ENCODE measurements around the gene RUFY1.

Gene RUFY1

DNA sequence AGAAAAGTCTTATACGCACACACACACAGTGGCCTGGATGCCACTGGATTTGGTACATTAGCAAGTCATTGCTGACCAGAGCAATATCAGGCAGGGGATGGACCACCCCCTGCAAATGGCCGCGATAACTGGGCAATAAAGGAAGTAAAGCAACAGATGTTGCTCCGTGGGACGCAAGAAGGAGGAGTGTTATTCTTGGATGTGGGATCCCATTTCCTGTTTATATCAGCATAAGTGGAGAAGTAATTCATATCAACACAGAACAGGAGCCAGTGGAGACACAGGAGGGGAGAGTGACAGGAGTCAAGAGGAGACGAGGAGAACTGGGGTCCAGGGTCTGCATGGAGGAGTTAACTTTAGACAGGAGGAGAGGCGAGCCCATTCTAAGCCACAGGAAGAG is 18.4 kb downstream of the RUFY1 start:
- no peak overlapping the region for H3K4me3 ChIP-seq (ENCODE audit: low read length in 2 of 2)
- H3K36me3 ChIP-seq (ENCODE audit: control insufficient read depth in 2 of 2, insufficient read depth in 2 of 2, low read length in 2 of 2): peaks cover 43 to 49% of the 10 kb centered on the region in 2 donors
- no peaks in the 10 kb centered on the region for H3K9me3 ChIP-seq (ENCODE audit: control insufficient read depth in 2 of 2, low read length in 2 of 2)
- no peaks in the 10 kb centered on the region for H3K4me1 ChIP-seq (ENCODE audit: control insufficient read depth in 2 of 2, insufficient read depth in 2 of 2, low read length in 2 of 2)
- no peak overlapping the region for H3K9ac ChIP-seq (ENCODE audit: low read depth in 1 of 2, low read length in 2 of 2)
- no peak overlapping the region for H3K27ac ChIP-seq (ENCODE audit: low read depth in 2 of 2, low read length in 2 of 2)
- no peaks in the 10 kb centered on the region for H3K27me3 ChIP-seq (ENCODE audit: control insufficient read depth in 2 of 2, insufficient read depth in 2 of 2, low read length in 2 of 2)

GRCh38 chr5:179572386-179572785 is 22.0 kb downstream of the RUFY1 start:
- no peaks in the 10 kb centered on the region for H3K27me3 ChIP-seq (ENCODE audit: control insufficient read depth in 2 of 2, insufficient read depth in 2 of 2, low read length in 2 of 2)
- peaks cover 39 to 44% of the 10 kb centered on the region in 2 donors for H3K36me3 ChIP-seq (ENCODE audit: control insufficient read depth in 2 of 2, insufficient read depth in 2 of 2, low read length in 2 of 2)
- no peak overlapping the region for H3K9ac ChIP-seq (ENCODE audit: low read depth in 1 of 2, low read length in 2 of 2)
- no peak overlapping the region for H3K27ac ChIP-seq (ENCODE audit: low read depth in 2 of 2, low read length in 2 of 2)
- no peaks in the 10 kb centered on the region for H3K9me3 ChIP-seq (ENCODE audit: control insufficient read depth in 2 of 2, low read length in 2 of 2)
- no peak overlapping the region for H3K4me3 ChIP-seq (ENCODE audit: low read length in 2 of 2)
- no peaks in the 10 kb centered on the region for H3K4me1 ChIP-seq (ENCODE audit: control insufficient read depth in 2 of 2, insufficient read depth in 2 of 2, low read length in 2 of 2)

DNA sequence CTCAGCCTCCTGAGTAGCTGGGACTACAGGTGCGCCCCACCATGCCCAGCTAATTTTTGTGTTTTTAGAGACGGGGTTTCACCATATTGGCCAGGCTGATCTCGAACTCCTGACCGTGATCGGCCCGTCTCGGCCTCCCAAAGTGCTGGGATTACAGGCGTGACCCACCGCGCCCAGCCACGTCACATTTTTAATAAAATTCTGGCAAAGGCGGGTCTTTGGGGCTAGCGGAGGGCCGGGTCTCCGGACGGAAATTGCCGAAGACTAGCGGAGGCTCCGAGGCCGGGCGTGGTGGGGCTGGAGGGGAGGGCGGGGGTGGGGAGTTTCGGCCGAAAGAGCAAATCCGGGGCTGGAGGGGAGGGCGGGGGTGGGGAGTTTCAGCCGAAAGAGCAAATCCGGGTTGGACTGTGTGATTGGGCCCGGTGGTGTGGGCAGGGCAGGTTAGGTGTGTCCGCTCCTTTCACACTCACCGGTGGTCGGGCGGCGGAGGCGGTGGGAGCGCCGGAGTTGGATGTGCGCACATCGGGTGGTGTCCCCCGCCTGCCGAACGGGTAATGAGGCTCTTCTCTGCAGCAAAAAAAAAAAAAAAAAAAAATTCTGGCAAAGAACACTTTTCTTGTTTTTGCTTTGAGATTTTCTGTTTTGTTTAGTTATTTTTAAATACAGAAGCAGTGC is 27.1 kb downstream of the RUFY1 start:
- Histone ChIP-seq H3K27me3 (ENCODE audit: control insufficient read depth in 2 of 2, insufficient read depth in 2 of 2, low read length in 2 of 2) (no peaks in the 10 kb centered on the region), H3K36me3 (ENCODE audit: control insufficient read depth in 2 of 2, insufficient read depth in 2 of 2, low read length in 2 of 2) (peaks cover 11 to 35% of the 10 kb centered on the region in 2 donors), H3K9ac (ENCODE audit: low read depth in 1 of 2, low read length in 2 of 2) (no peak overlapping the region), H3K4me1 (ENCODE audit: control insufficient read depth in 2 of 2, insufficient read depth in 2 of 2, low read length in 2 of 2) (no peaks in the 10 kb centered on the region), H3K27ac (ENCODE audit: low read depth in 2 of 2, low read length in 2 of 2) (no peak overlapping the region), H3K4me3 (ENCODE audit: low read length in 2 of 2) (no peak overlapping the region), H3K9me3 (ENCODE audit: control insufficient read depth in 2 of 2, low read length in 2 of 2) (no peaks in the 10 kb centered on the region)

DNA sequence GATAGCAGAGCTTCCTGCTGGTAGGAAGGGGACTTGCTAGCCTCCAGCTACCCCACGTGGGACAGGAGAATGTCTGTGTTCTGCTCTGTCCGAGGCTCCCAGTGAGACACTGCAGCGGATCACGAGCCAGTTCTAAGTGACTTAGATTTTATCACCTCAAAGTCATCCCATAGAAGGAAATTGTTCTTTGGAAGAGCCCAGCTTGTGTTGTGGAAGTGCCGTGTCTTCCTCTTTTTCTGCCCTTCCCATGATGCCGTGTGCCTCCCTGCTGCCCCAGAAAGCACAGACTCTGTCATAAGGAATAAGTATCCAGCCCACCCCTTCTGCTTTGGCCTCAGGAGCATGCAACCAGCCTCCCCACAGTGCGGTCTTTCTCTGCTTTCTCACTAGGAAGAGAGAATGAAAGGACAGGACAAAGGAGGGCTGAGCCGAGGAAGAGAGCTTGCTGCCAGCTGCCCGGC is 35.6 kb downstream of the RUFY1 start:
- Histone ChIP-seq H3K9ac (ENCODE audit: low read depth in 1 of 2, low read length in 2 of 2) (no peak overlapping the region), H3K27me3 (ENCODE audit: control insufficient read depth in 2 of 2, insufficient read depth in 2 of 2, low read length in 2 of 2) (no peaks in the 10 kb centered on the region), H3K4me1 (ENCODE audit: control insufficient read depth in 2 of 2, insufficient read depth in 2 of 2, low read length in 2 of 2) (no peaks in the 10 kb centered on the region), H3K4me3 (ENCODE audit: low read length in 2 of 2) (no peak overlapping the region), H3K27ac (ENCODE audit: low read depth in 2 of 2, low read length in 2 of 2) (no peak overlapping the region), H3K36me3 (ENCODE audit: control insufficient read depth in 2 of 2, insufficient read depth in 2 of 2, low read length in 2 of 2) (peaks cover 30 to 50% of the 10 kb centered on the region in 2 donors), H3K9me3 (ENCODE audit: control insufficient read depth in 2 of 2, low read length in 2 of 2) (no peaks in the 10 kb centered on the region)

DNA sequence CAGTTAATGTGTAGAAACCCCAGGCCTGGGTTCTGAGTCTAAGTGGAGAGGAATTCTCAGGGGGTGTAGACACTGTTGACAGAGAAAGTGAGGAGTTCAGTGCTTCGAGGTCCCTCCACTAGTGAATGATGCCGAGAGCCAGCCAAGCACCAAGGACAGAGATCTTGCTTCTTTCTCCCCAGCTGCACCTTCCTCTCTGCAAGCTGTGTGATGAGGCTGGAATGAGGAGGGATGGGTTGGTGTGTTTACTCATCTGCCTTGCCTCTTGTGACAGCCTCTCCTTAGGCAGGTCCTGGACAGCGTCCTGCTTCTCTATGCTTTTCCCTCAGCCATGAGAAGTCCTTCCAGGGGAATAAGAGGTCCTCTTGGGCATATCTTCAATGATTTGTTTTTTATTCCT is 37.8 kb downstream of the RUFY1 start:
- peaks cover 32 to 41% of the 10 kb centered on the region in 2 donors for H3K36me3 ChIP-seq (ENCODE audit: control insufficient read depth in 2 of 2, insufficient read depth in 2 of 2, low read length in 2 of 2)

DNA sequence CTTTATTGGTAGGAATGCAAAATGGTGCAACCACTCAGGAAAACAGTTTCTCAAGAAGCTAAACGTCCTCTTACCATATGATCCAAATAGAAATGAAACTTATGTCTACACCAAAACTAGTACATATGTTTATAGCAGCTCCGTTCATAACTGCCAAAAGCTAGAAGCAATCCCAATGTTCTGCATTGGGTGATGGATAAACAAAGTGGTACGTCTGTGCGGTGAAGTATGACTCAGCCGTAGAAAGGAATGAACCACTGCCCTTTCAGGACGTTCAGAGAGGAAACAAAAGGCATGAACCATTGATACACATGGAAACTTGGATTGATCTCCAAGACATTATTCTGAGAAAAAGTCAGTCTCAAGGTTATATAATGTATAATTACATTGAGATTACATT is 45.6 kb downstream of the RUFY1 start:
- no peak overlapping the region for H3K9ac ChIP-seq (ENCODE audit: low read depth in 1 of 2, low read length in 2 of 2)
- H3K4me1 ChIP-seq (ENCODE audit: control insufficient read depth in 2 of 2, insufficient read depth in 2 of 2, low read length in 2 of 2): no peaks in the 10 kb centered on the region
- H3K27me3 ChIP-seq (ENCODE audit: control insufficient read depth in 2 of 2, insufficient read depth in 2 of 2, low read length in 2 of 2): no peaks in the 10 kb centered on the region
- H3K9me3 ChIP-seq (ENCODE audit: control insufficient read depth in 2 of 2, low read length in 2 of 2): no peaks in the 10 kb centered on the region
- H3K36me3 ChIP-seq (ENCODE audit: control insufficient read depth in 2 of 2, insufficient read depth in 2 of 2, low read length in 2 of 2): peaks cover 51 to 62% of the 10 kb centered on the region in 2 donors
- H3K27ac ChIP-seq (ENCODE audit: low read depth in 2 of 2, low read length in 2 of 2): no peak overlapping the region
- no peak overlapping the region for H3K4me3 ChIP-seq (ENCODE audit: low read length in 2 of 2)

More for the DNA sequence above, 37.8 kb downstream of the RUFY1 start:
- Histone ChIP-seq H3K27ac (ENCODE audit: low read depth in 2 of 2, low read length in 2 of 2) (no peak overlapping the region), H3K4me1 (ENCODE audit: control insufficient read depth in 2 of 2, insufficient read depth in 2 of 2, low read length in 2 of 2) (no peaks in the 10 kb centered on the region), H3K9ac (ENCODE audit: low read depth in 1 of 2, low read length in 2 of 2) (no peak overlapping the region), H3K9me3 (ENCODE audit: control insufficient read depth in 2 of 2, low read length in 2 of 2) (no peaks in the 10 kb centered on the region), H3K4me3 (ENCODE audit: low read length in 2 of 2) (no peak overlapping the region), H3K27me3 (ENCODE audit: control insufficient read depth in 2 of 2, insufficient read depth in 2 of 2, low read length in 2 of 2) (no peaks in the 10 kb centered on the region)

DNA sequence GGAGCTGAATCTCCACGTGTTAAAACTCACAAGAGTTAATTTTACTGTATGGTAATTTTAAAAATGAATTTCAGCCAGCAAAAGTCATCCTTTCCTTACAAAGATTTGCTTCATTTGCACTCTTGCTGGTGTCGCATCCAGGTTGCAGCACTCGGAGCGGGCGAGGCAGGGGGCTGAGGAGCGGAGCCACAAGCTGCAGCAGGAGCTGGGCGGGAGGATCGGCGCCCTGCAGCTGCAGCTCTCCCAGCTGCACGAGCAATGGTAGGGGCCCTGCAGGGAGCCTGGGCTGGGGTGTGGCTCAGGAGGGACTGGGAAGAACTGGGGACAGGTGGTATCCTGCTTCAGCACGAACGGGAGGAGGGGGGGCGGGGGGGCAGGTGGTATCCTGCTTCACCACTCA is 46.1 kb downstream of the RUFY1 start:
- Histone ChIP-seq H3K4me1 (ENCODE audit: control insufficient read depth in 2 of 2, insufficient read depth in 2 of 2, low read length in 2 of 2) (no peaks in the 10 kb centered on the region), H3K27ac (ENCODE audit: low read depth in 2 of 2, low read length in 2 of 2) (no peak overlapping the region), H3K9me3 (ENCODE audit: control insufficient read depth in 2 of 2, low read length in 2 of 2) (no peaks in the 10 kb centered on the region), H3K9ac (ENCODE audit: low read depth in 1 of 2, low read length in 2 of 2) (no peak overlapping the region), H3K27me3 (ENCODE audit: control insufficient read depth in 2 of 2, insufficient read depth in 2 of 2, low read length in 2 of 2) (no peaks in the 10 kb centered on the region), H3K36me3 (ENCODE audit: control insufficient read depth in 2 of 2, insufficient read depth in 2 of 2, low read length in 2 of 2) (peaks cover 51 to 62% of the 10 kb centered on the region in 2 donors), H3K4me3 (ENCODE audit: low read length in 2 of 2) (no peak overlapping the region)

DNA sequence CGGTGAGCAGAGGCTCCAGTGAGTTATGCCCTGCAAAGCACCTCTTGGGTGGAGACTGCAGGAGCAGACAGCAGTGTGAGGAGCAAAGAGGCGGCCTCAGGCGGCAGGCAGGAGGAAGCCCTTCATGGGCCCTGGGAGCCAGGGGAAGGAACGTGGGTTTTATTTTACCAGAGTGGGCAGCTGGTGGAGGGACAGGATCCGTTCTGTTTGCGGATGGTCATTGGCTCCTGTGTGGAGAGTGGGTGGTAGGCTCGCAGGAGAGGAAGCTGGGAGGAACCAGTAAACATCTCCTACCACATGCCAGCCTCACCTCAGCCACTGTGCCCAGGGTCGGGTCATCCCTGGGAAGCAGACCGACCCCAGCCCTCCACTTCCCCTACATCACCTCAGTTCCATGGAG is 48.7 kb downstream of the RUFY1 start:
- Histone ChIP-seq H3K9ac (ENCODE audit: low read depth in 1 of 2, low read length in 2 of 2) (no peak overlapping the region), H3K36me3 (ENCODE audit: control insufficient read depth in 2 of 2, insufficient read depth in 2 of 2, low read length in 2 of 2) (peaks cover 54 to 66% of the 10 kb centered on the region in 2 donors), H3K4me1 (ENCODE audit: control insufficient read depth in 2 of 2, insufficient read depth in 2 of 2, low read length in 2 of 2) (no peaks in the 10 kb centered on the region), H3K27me3 (ENCODE audit: control insufficient read depth in 2 of 2, insufficient read depth in 2 of 2, low read length in 2 of 2) (no peaks in the 10 kb centered on the region), H3K27ac (ENCODE audit: low read depth in 2 of 2, low read length in 2 of 2) (no peak overlapping the region), H3K4me3 (ENCODE audit: low read length in 2 of 2) (no peak overlapping the region), H3K9me3 (ENCODE audit: control insufficient read depth in 2 of 2, low read length in 2 of 2) (no peaks in the 10 kb centered on the region)

DNA sequence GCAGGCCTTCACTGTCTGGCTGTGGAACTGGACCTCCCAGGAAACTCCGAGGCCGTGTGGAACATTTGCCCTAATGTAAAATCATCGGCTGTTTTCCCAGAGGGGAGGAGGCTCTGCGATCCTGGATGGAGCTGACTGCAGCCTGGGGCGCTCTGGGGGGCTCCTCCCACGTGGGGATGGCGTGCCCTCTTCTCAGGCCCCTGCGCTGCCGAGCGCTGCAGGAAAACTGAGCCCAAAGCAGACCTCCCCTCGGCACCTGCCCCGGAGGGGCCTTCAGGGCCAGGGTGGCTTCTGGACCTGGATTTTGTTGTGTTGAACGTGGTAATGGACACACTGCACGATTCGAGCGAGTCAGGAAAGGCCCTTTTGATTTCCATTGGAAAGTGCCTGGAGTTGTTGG is 49.2 kb downstream of the RUFY1 start:
- H3K4me1 ChIP-seq (ENCODE audit: control insufficient read depth in 2 of 2, insufficient read depth in 2 of 2, low read length in 2 of 2): no peaks in the 10 kb centered on the region
- H3K36me3 ChIP-seq (ENCODE audit: control insufficient read depth in 2 of 2, insufficient read depth in 2 of 2, low read length in 2 of 2): peaks cover 57 to 67% of the 10 kb centered on the region in 2 donors

DNA sequence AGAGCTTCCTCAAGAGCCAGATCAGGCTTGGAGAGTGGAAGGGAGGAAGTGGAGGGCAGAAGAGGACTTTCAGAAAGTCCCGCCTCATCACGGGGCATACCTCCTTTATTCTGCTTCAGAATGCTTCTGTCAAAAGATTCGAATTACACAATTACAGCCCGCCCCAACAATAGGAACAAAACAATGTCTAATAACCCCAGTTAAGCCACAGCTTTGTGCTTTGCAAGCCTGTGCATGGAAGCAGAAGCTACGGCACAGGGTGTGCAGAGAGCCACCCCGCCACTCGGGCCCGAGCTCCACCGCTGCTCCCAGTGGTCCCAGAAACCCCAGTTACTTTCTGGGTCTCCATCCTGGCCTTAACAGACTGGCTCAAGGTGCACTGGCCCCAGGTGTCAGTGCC is 49.6 kb downstream of the RUFY1 start:
- Histone ChIP-seq H3K4me1 (ENCODE audit: control insufficient read depth in 2 of 2, insufficient read depth in 2 of 2, low read length in 2 of 2) (no peaks in the 10 kb centered on the region), H3K9ac (ENCODE audit: low read depth in 1 of 2, low read length in 2 of 2) (no peak overlapping the region), H3K4me3 (ENCODE audit: low read length in 2 of 2) (no peak overlapping the region), H3K27me3 (ENCODE audit: control insufficient read depth in 2 of 2, insufficient read depth in 2 of 2, low read length in 2 of 2) (no peaks in the 10 kb centered on the region), H3K27ac (ENCODE audit: low read depth in 2 of 2, low read length in 2 of 2) (no peak overlapping the region), H3K9me3 (ENCODE audit: control insufficient read depth in 2 of 2, low read length in 2 of 2) (no peaks in the 10 kb centered on the region), H3K36me3 (ENCODE audit: control insufficient read depth in 2 of 2, insufficient read depth in 2 of 2, low read length in 2 of 2) (peaks cover 54 to 63% of the 10 kb centered on the region in 2 donors)

More for the DNA sequence above, 49.2 kb downstream of the RUFY1 start:
- Histone ChIP-seq H3K4me3 (ENCODE audit: low read length in 2 of 2) (no peak overlapping the region), H3K9me3 (ENCODE audit: control insufficient read depth in 2 of 2, low read length in 2 of 2) (no peaks in the 10 kb centered on the region), H3K27ac (ENCODE audit: low read depth in 2 of 2, low read length in 2 of 2) (no peak overlapping the region), H3K9ac (ENCODE audit: low read depth in 1 of 2, low read length in 2 of 2) (no peak overlapping the region), H3K27me3 (ENCODE audit: control insufficient read depth in 2 of 2, insufficient read depth in 2 of 2, low read length in 2 of 2) (no peaks in the 10 kb centered on the region)
